H1 (cell line): Measurements from ENCODE around the gene ELP1. TPM values are rescaled to one million over a fixed set of nuclear protein-coding genes. Genes with fewer than 3 reads are reported as not detected.

Experiments used
- CTCF ChIA-PET: fragments of 300-600 bp; sonication (Branson Sonifier 250); formaldehyde crosslinking; loops from one replicate; lab custom pipeline; 2021; ENCODE audit not compliant: partially characterized antibody; lab: Charles Lee
- POLR2A ChIA-PET: fragments of 300-600 bp; sonication (Branson Sonifier 250); formaldehyde crosslinking; loops from one replicate; lab custom pipeline; 2021; ENCODE audit warnings: inconsistent platforms; ENCODE audit not compliant: partially characterized antibody; lab: Charles Lee
- DNase-seq, 2 experiments: peaks; one replicate each; pipeline versions ENCODE4 v3.0.0 to v3.0.0-alpha.2; 2010 to 2022; ENCODE audit warnings: low spot score in 2 of 2, low read depth in 1 of 2, mixed read lengths in 1 of 2
- FAIRE-seq: peaks from 2 replicates; lab custom pipeline; 2011; peaks lifted over from hg19 to GRCh38; lab: Jason Lieb, UNC
- H2AFZ ChIP-seq: 2 replicates; pipeline ENCODE4 v1.8.1; 2012; ENCODE audit warnings: low read length, inconsistent platforms
- H2AK5ac ChIP-seq: 2 replicates; pipeline ENCODE4 v1.6.1; 2013; ENCODE audit warnings: low read depth, low read length
- H2BK120ac ChIP-seq: replicated peaks from 2 replicates; pipeline ENCODE3; 2013; ENCODE audit warnings: low read depth, low read length, inconsistent platforms
- H2BK12ac ChIP-seq: 2 replicates; pipeline ENCODE4 v1.6.1; 2013; ENCODE audit warnings: low read depth, low read length
- H2BK15ac ChIP-seq: 2 replicates; pipeline ENCODE4 v1.6.1; 2013; ENCODE audit warnings: low read length
- H2BK20ac ChIP-seq: 2 replicates; pipeline ENCODE4 v1.6.1; 2013; ENCODE audit warnings: low read length
- H2BK5ac ChIP-seq: 2 replicates; pipeline ENCODE4 v1.6.1; 2013; ENCODE audit warnings: low read depth, low read length
- H3K14ac ChIP-seq: 2 replicates; pipeline ENCODE4 v1.6.1; 2013; ENCODE audit warnings: inconsistent platforms; ENCODE audit not compliant: insufficient read length
- H3K18ac ChIP-seq: 2 replicates; pipeline ENCODE4 v1.6.1; 2013; ENCODE audit warnings: low read length; ENCODE audit errors: extremely low read depth
- H3K23ac ChIP-seq: 2 replicates; pipeline ENCODE4 v1.6.1; 2013; ENCODE audit warnings: inconsistent platforms; ENCODE audit not compliant: insufficient read length
- H3K23me2 ChIP-seq: 2 replicates; pipeline ENCODE4 v1.6.1; 2013; ENCODE audit warnings: low read depth, low read length
- H3K27ac ChIP-seq: 2 replicates; pipeline ENCODE4 v1.6.1; 2011; ENCODE audit warnings: low read depth, low read length, inconsistent platforms
- H3K27me3 ChIP-seq, 4 experiments: replicated peaks in 1 of 4; 1 replicate in 1 of 4; 2 replicates in 3 of 4; pipeline versions ENCODE4 v1.6.1 to v1.8.1; 2011 to 2013; ENCODE audit warnings: low read length in 3 of 4, mild to moderate bottlenecking in 3 of 4, inconsistent platforms in 2 of 4, mixed read lengths in 2 of 4, moderate library complexity in 1 of 4; ENCODE audit not compliant: control insufficient read depth in 3 of 4, insufficient read depth in 3 of 4; ENCODE audit errors: extremely low read depth in 1 of 4
- H3K36me3 ChIP-seq, 4 experiments: 2 replicates each; pipeline versions ENCODE4 v1.6.1 to v1.8.1; 2011 to 2013; ENCODE audit warnings: mild to moderate bottlenecking in 4 of 4, low read length in 3 of 4, moderate library complexity in 2 of 4, control low read depth in 1 of 4, inconsistent platforms in 1 of 4; ENCODE audit not compliant: insufficient read depth in 4 of 4, control insufficient read depth in 2 of 4
- H3K4ac ChIP-seq: replicated peaks from 2 replicates; pipeline ENCODE3; 2013; ENCODE audit warnings: low read length, low read depth, mixed read lengths, inconsistent platforms; ENCODE audit not compliant: insufficient read length
- H3K4me1 ChIP-seq, 4 experiments: replicated peaks in 1 of 4; 1 replicate in 1 of 4; 2 replicates in 3 of 4; pipeline versions ENCODE4 v1.6.1 to v1.8.1; 2011 to 2013; ENCODE audit warnings: low read length in 3 of 4, inconsistent platforms in 2 of 4, mixed read lengths in 1 of 4; ENCODE audit not compliant: insufficient read depth in 4 of 4, control insufficient read depth in 3 of 4
- H3K4me2 ChIP-seq, 2 experiments: 2 replicates each; pipeline versions ENCODE4 v1.6.1 to v1.8.1; 2011 to 2013; ENCODE audit warnings: low read depth in 2 of 2, low read length in 2 of 2, control low read depth in 1 of 2, inconsistent platforms in 1 of 2, mild to moderate bottlenecking in 1 of 2; ENCODE audit not compliant: insufficient read depth in 1 of 2
- H3K4me3 ChIP-seq, 4 experiments: fragments of 200-600, 300-600 bp in 1 of 4; sonication (generic), shearing (Covaris generic), sonication (Bioruptor Twin) in 1 of 4; 2 replicates each; pipeline versions ENCODE4 v1.5.1 to v1.8.1; 2011 to 2016; ENCODE audit warnings: low read length in 4 of 4, low read depth in 3 of 4, control low read depth in 2 of 4, inconsistent platforms in 2 of 4, mild to moderate bottlenecking in 2 of 4, mixed read lengths in 1 of 4, moderate library complexity in 1 of 4; ENCODE audit not compliant: insufficient read depth in 2 of 4; ENCODE audit errors: extremely low read depth in 1 of 4
- H3K56ac ChIP-seq: replicated peaks from 2 replicates; pipeline ENCODE3; 2013; ENCODE audit warnings: low read depth, mild to moderate bottlenecking, mixed read lengths, low read length, inconsistent platforms; ENCODE audit not compliant: insufficient read length
- H3K79me1 ChIP-seq: 2 replicates; pipeline ENCODE4 v1.6.1; 2013; ENCODE audit warnings: low read depth, low read length, control low read depth
- H3K79me2 ChIP-seq, 2 experiments: 2 replicates each; pipeline versions ENCODE4 v1.6.1 to v1.8.1; 2012 to 2013; ENCODE audit warnings: low read length in 2 of 2, mild to moderate bottlenecking in 2 of 2, inconsistent platforms in 1 of 2; ENCODE audit not compliant: insufficient read depth in 2 of 2, control insufficient read depth in 1 of 2
- H3K9ac ChIP-seq, 4 experiments: replicated peaks in 1 of 4; 1 replicate in 1 of 4; 2 replicates in 3 of 4; pipeline versions ENCODE4 v1.6.1 to v1.8.1; 2011 to 2013; ENCODE audit warnings: low read depth in 3 of 4, low read length in 3 of 4, control low read depth in 2 of 4, mild to moderate bottlenecking in 2 of 4, moderate library complexity in 2 of 4, inconsistent platforms in 1 of 4; ENCODE audit errors: extremely low read depth in 1 of 4
- H3K9me3 ChIP-seq, 2 experiments: 2 replicates each; pipeline versions ENCODE4 v1.6.1 to v1.8.1; 2012 to 2013; ENCODE audit warnings: mild to moderate bottlenecking in 2 of 2, moderate library complexity in 2 of 2, control low read depth in 1 of 2, inconsistent platforms in 1 of 2, low read depth in 1 of 2, low read length in 1 of 2, mixed read lengths in 1 of 2; ENCODE audit not compliant: insufficient read depth in 2 of 2
- H4K20me1 ChIP-seq, 2 experiments: replicated peaks in 1 of 2; 2 replicates each; pipeline versions ENCODE3 to v1.8.1; 2011 to 2013; ENCODE audit warnings: inconsistent platforms in 2 of 2, low read length in 2 of 2, mild to moderate bottlenecking in 1 of 2; ENCODE audit not compliant: insufficient read depth in 2 of 2, control insufficient read depth in 1 of 2
- H4K5ac ChIP-seq: 2 replicates; pipeline ENCODE4 v1.6.1; 2013; ENCODE audit warnings: low read length, low read depth, mixed read lengths, inconsistent platforms; ENCODE audit not compliant: insufficient read length
- H4K8ac ChIP-seq: 2 replicates; pipeline ENCODE4 v1.8.0; 2013; ENCODE audit warnings: mild to moderate bottlenecking, moderate library complexity, low read length, inconsistent platforms; ENCODE audit not compliant: insufficient read depth; ENCODE audit errors: extremely low read depth
- H4K91ac ChIP-seq: replicated peaks from 2 replicates; pipeline ENCODE3; 2013; ENCODE audit warnings: low read length, mixed read lengths, inconsistent platforms; ENCODE audit not compliant: insufficient read length
- CREB1 ChIP-seq: IDR thresholded peaks from 2 replicates; pipeline ENCODE4 v1.6.1; 2012; ENCODE audit warnings: inconsistent platforms
- EZH2 ChIP-seq: fragments of 200-600 bp; sonication (generic); IDR thresholded peaks from 2 replicates; pipeline ENCODE4 v1.7.1; 2012; ENCODE audit warnings: low read depth, mild to moderate bottlenecking, moderate library complexity, low read length, inconsistent platforms; ENCODE audit not compliant: severe bottlenecking
- FOSL1 ChIP-seq: IDR thresholded peaks from 2 replicates; pipeline ENCODE4 v1.6.1; 2011; ENCODE audit warnings: mild to moderate bottlenecking, low read depth, low read length, moderate library complexity; ENCODE audit not compliant: insufficient read depth
- JUND ChIP-seq: IDR thresholded peaks from 2 replicates; pipeline ENCODE4 v1.6.1; 2011; ENCODE audit warnings: mild to moderate bottlenecking, improper control_type of control experiment, low read length
- POU5F1 ChIP-seq: IDR thresholded peaks from 2 replicates; pipeline ENCODE4 v1.6.1; 2011; ENCODE audit warnings: low read depth, mild to moderate bottlenecking, low read length, moderate library complexity
- RAD21 ChIP-seq, 2 experiments: IDR thresholded peaks in 1 of 2; conservative IDR thresholded peaks in 1 of 2; 2 replicates each; pipeline ENCODE4 v1.6.1; 2011; ENCODE audit warnings: low read depth in 2 of 2, low read length in 2 of 2, improper control_type of control experiment in 1 of 2, inconsistent platforms in 1 of 2, mild to moderate bottlenecking in 1 of 2, moderate library complexity in 1 of 2
- RBBP5 ChIP-seq: IDR thresholded peaks from 2 replicates; pipeline ENCODE4 v1.7.1; 2012; ENCODE audit warnings: low read depth, mild to moderate bottlenecking, inconsistent platforms, low read length, moderate library complexity, borderline replicate concordance
- SIN3A ChIP-seq, 2 experiments: IDR thresholded peaks in 1 of 2; conservative IDR thresholded peaks in 1 of 2; 2 replicates each; pipeline ENCODE4 v1.6.1; 2011 to 2012; ENCODE audit warnings: low read length in 2 of 2, improper control_type of control experiment in 1 of 2, low read depth in 1 of 2, mild to moderate bottlenecking in 1 of 2
- SRF ChIP-seq: IDR thresholded peaks from 2 replicates; pipeline ENCODE4 v1.6.1; 2011; ENCODE audit warnings: mild to moderate bottlenecking, low read depth, low read length, moderate library complexity
- TEAD4 ChIP-seq: IDR thresholded peaks from 2 replicates; pipeline ENCODE4 v1.6.1; 2012; ENCODE audit warnings: low read depth, low read length, inconsistent platforms, mixed read lengths
- WGBS, 2 experiments: shearing (Covaris generic) in 1 of 2; methylation state at CpG; one replicate each; pipeline versions ENCODE4 v1.1.6 to v1.1.7; 2013 to 2015; ENCODE audit warnings: low lambda C conversion rate in 2 of 2, mixed read lengths in 2 of 2, inconsistent platforms in 1 of 2, low coverage in 1 of 2, missing lambda C conversion rate in 1 of 2; ENCODE audit not compliant: insufficient replicate concordance in 2 of 2, insufficient coverage in 1 of 2, insufficient read length in 1 of 2; ENCODE audit errors: extremely low coverage in 1 of 2, missing lambda C conversion rate in 1 of 2; 5-methylcytosine and 5-hydroxymethylcytosine counted together
- polyA plus RNA-seq, 7 experiments: library from polyadenylated mRNA; depleted of rRNA in 3 of 7; stranded (reverse) in 5 of 7; unstranded in 2 of 7; fragments of >200 nt in 5 of 7; fragments of 200-250 nt in 2 of 7; gene quantifications; 1 replicate in 5 of 7; 2 replicates in 1 of 7; 4 replicates in 1 of 7; pipeline versions ENCODE4 v1.2.1 to v1.2.3, GENCODE V29; 2011 to 2013; ENCODE audit warnings: missing spikeins in 2 of 7, mixed read lengths in 2 of 7
- total RNA-seq: library from RNA; stranded (reverse); fragmentation: NEBNext Ultra II Directional; extraction: Animal tissue kit (Norgen Biotek cat#: 25700); gene quantifications from 2 replicates; pipeline ENCODE4 v1.2.1, GENCODE V29; 2021

Gene ELP1
- total and polyA plus RNA-seq, 2 of the 8 experiments (the other 6 are each of a cell fraction or from before 2014, with no cell fraction given), result 13.9 to 31.3 TPM

- H3K4me2 ChIP-seq, result no peak overlapping the region
- H3K4ac ChIP-seq, result no peak overlapping the region
- WGBS, 2 experiments, result 87% methylated on average over 2 of the region's 2 CpGs; no CpG with 5 or more reads in 1 of the 2 experiments
- H3K4me3 ChIP-seq, result no peak overlapping the region
- POLR2A ChIA-PET, result no interaction called here
- H2BK5ac ChIP-seq, result no peak overlapping the region
- DNase-seq, result no peak
- H3K18ac ChIP-seq, result no peak overlapping the region
- FAIRE-seq, result no peak
- no peak overlapping the region for H4K8ac ChIP-seq
- CTCF ChIA-PET, result interaction anchor here (0.8 to 1.6 kb wide), 4 partner anchors 10 to 16 kb away, joined by 3 to 4 read pairs (median 3); no protein-coding TSS in a partner anchor
- H3K9ac ChIP-seq, result no peak overlapping the region
- no peak overlapping the region for H2AK5ac ChIP-seq
- TF ChIP-seq FOSL1 (no peak), JUND (no peak), TEAD4 (no peak), RAD21 (IDR thresholded peaks at IDR 0.05 in 1 of 2, conservative IDR thresholded peaks at IDR 0.05 in 1 of 2; ENCODE audit: low read depth in 2 of 2, low read length in 2 of 2) (no peak), SRF (no peak), SIN3A (conservative IDR thresholded peaks at IDR 0.05 in 1 of 2, IDR thresholded peaks at IDR 0.05 in 1 of 2; ENCODE audit: low read depth in 1 of 2, low read length in 2 of 2) (no peak), RBBP5 (no peak), EZH2 (no peak), POU5F1 (no peak), CREB1 (no peak)
- no peaks in the 10 kb centered on the region for H3K23me2 ChIP-seq
- peaks cover 0 to 12% (median 5%) of the 10 kb centered on the region in 4 experiments; a peak in 3 of 8 replicates for H3K36me3 ChIP-seq
- 0 out of 4 replicates have a peak, but pooled peaks cover 0 to under 1% of the 10 kb centered on the region in 2 experiments for H3K9me3 ChIP-seq
- H3K4me1 ChIP-seq, result no peaks in the 10 kb centered on the region
- H3K27ac ChIP-seq, result no peak overlapping the region
- no peak overlapping the region for H2AFZ ChIP-seq
- H2BK15ac ChIP-seq, result no peak overlapping the region
- H3K79me2 ChIP-seq, result no peaks in the 10 kb centered on the region
- no peak overlapping the region for H4K91ac ChIP-seq
- no peak overlapping the region for H3K14ac ChIP-seq
- no peaks in the 10 kb centered on the region for H3K27me3 ChIP-seq
- H2BK12ac ChIP-seq, result no peak overlapping the region
- H2BK120ac ChIP-seq, result no peak overlapping the region
- H4K20me1 ChIP-seq, result no peaks in the 10 kb centered on the region
- H2BK20ac ChIP-seq, result no peak overlapping the region
- no peaks in the 10 kb centered on the region for H3K79me1 ChIP-seq
- no peak overlapping the region for H3K23ac ChIP-seq
- no peak overlapping the region for H4K5ac ChIP-seq
- no peak overlapping the region for H3K56ac ChIP-seq
Measured at GRCh38 chr9:108866001-108866420, 67.9 kb downstream of the ELP1 start.
